ENCODE measurements around the gene GNA14.

DNA sequence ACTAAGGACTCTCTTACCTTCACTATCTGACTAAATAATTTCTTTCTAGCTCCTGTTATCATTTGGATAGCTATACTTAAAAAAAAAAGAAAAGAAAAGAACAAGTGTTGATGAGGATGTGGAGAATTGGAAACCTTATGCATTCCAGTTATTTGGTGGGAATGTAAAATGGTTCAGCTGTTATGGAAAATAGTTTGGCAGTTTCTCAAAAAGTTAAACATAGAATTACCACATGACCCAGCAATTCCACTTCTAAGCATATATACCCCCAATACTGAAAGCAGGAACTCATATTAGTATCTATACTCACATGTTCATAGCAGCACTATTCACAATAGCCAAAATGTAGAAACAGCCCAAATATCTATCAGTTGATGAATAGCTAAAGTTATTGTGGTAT lies 61.1 kb downstream of the GNA14 start:
- no peak for TF ChIP-seq POLR2A (IDR thresholded peaks at IDR 0.05)
- TF ChIP-seq CTCF (IDR thresholded peaks at IDR 0.05 in 4 of 5, conservative IDR thresholded peaks at IDR 0.05 in 1 of 5), result no peak
